ENCODE measurements around the gene PEX14. TPM values are rescaled to one million over a fixed set of nuclear protein-coding genes. Genes with fewer than 3 reads are reported as not detected.

The PEX14 gene
- polyA plus RNA-seq, 1 donor from 2014 or later, result 13.5 TPM

- Histone ChIP-seq H3K79me2 (replicated peaks; ENCODE audit: insufficient read depth, low read length) (no peaks in the 10 kb centered on the region), H4K20me1 (ENCODE audit: insufficient read depth) (no peaks in the 10 kb centered on the region), H3K4me2 (ENCODE audit: low read length) (no peak overlapping the region), H3K36me3 (ENCODE audit: insufficient read depth, low read length) (no peaks in the 10 kb centered on the region), H3K9me2 (ENCODE audit: insufficient read depth, low read length) (no peaks in the 10 kb centered on the region), H3K27ac (ENCODE audit: low read length) (no peak overlapping the region), H3K27me3 (ENCODE audit: insufficient read depth, low read depth, low read length) (no peaks in the 10 kb centered on the region), H3K9me3 (ENCODE audit: low read length) (no peaks in the 10 kb centered on the region), H3F3A (ENCODE audit: insufficient read depth, low read length, poor library complexity, severe bottlenecking) (no peaks in the 10 kb centered on the region), H3K9ac (ENCODE audit: low read length) (no peak overlapping the region), H2AFZ (ENCODE audit: low read depth, low read length) (no peak overlapping the region), H3K4me3 (ENCODE audit: low read length) (no peak overlapping the region)
- TF ChIP-seq, protein P1, sequence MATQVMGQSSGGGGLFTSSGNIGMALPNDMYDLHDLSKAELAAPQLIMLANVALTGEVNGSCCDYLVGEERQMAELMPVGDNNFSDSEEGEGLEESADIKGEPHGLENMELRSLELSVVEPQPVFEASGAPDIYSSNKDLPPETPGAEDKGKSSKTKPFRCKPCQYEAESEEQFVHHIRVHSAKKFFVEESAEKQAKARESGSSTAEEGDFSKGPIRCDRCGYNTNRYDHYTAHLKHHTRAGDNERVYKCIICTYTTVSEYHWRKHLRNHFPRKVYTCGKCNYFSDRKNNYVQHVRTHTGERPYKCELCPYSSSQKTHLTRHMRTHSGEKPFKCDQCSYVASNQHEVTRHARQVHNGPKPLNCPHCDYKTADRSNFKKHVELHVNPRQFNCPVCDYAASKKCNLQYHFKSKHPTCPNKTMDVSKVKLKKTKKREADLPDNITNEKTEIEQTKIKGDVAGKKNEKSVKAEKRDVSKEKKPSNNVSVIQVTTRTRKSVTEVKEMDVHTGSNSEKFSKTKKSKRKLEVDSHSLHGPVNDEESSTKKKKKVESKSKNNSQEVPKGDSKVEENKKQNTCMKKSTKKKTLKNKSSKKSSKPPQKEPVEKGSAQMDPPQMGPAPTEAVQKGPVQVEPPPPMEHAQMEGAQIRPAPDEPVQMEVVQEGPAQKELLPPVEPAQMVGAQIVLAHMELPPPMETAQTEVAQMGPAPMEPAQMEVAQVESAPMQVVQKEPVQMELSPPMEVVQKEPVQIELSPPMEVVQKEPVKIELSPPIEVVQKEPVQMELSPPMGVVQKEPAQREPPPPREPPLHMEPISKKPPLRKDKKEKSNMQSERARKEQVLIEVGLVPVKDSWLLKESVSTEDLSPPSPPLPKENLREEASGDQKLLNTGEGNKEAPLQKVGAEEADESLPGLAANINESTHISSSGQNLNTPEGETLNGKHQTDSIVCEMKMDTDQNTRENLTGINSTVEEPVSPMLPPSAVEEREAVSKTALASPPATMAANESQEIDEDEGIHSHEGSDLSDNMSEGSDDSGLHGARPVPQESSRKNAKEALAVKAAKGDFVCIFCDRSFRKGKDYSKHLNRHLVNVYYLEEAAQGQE (IDR thresholded peaks at IDR 0.05; ENCODE audit: borderline replicate concordance), result no peak
- TF ChIP-seq EP300 (conservative IDR thresholded peaks at IDR 0.05; ENCODE audit: poor library complexity, severe bottlenecking) (no peak), EZH2 (IDR thresholded peaks at IDR 0.05; ENCODE audit: borderline replicate concordance, insufficient read depth, low read length, poor library complexity, severe bottlenecking) (no peak), POLR2AphosphoS5 (IDR thresholded peaks at IDR 0.05) (no peak), TAF1 (IDR thresholded peaks at IDR 0.05; ENCODE audit: low read depth) (no peak)
Observed at GRCh38 chr1:10601342-10602070, 126.8 kb downstream of the PEX14 start.

GRCh38 chr1:10602936-10603335 is 128.2 kb downstream of the PEX14 start:
- H3K4me3 ChIP-seq (ENCODE audit: low read length), result no peak overlapping the region
- H3K9me3 ChIP-seq (ENCODE audit: low read length), result no peaks in the 10 kb centered on the region
- no peak overlapping the region for H3K4me2 ChIP-seq (ENCODE audit: low read length)
- TF ChIP-seq EZH2 (IDR thresholded peaks at IDR 0.05; ENCODE audit: borderline replicate concordance, insufficient read depth, low read length, poor library complexity, severe bottlenecking) (no peak), TAF1 (IDR thresholded peaks at IDR 0.05; ENCODE audit: low read depth) (no peak)
- no peaks in the 10 kb centered on the region for H3F3A ChIP-seq (ENCODE audit: insufficient read depth, low read length, poor library complexity, severe bottlenecking)
- no peaks in the 10 kb centered on the region for H3K36me3 ChIP-seq (ENCODE audit: insufficient read depth, low read length)
- no peak overlapping the region for H2AFZ ChIP-seq (ENCODE audit: low read depth, low read length)
- no peaks in the 10 kb centered on the region for H3K27me3 ChIP-seq (ENCODE audit: insufficient read depth, low read depth, low read length)
- H3K27ac ChIP-seq (ENCODE audit: low read length), result no peak overlapping the region
- H3K9me2 ChIP-seq (ENCODE audit: insufficient read depth, low read length), result no peaks in the 10 kb centered on the region
- H3K79me2 ChIP-seq (replicated peaks; ENCODE audit: insufficient read depth, low read length), result no peaks in the 10 kb centered on the region
- no peak overlapping the region for H3K9ac ChIP-seq (ENCODE audit: low read length)
- no peaks in the 10 kb centered on the region for H4K20me1 ChIP-seq (ENCODE audit: insufficient read depth)

DNA sequence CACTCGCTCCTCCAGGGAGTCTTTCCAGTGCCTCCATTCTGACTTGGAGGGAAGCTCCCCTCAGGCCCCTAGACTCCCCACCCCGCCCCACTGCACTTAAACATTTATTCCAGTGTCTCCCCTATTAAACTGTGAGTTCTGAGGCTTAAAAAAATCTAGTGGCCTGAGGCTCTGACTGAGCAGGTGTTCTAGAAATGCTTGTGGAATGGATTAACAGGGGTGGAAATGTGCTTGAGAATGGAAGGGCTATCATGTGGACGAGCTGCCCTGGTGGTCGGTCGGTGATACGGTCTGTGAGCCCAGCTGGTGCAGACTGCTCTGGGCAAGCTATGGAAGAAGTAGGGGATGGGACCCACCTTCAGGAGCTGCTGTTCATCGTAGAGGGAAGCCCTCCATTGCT is 130.2 kb downstream of the PEX14 start:
- Histone ChIP-seq H3K79me2 (replicated peaks; ENCODE audit: insufficient read depth, low read length) (no peaks in the 10 kb centered on the region), H3K27me3 (ENCODE audit: insufficient read depth, low read depth, low read length) (no peaks in the 10 kb centered on the region), H3K36me3 (ENCODE audit: insufficient read depth, low read length) (no peaks in the 10 kb centered on the region), H3K9me3 (ENCODE audit: low read length) (no peaks in the 10 kb centered on the region), H3F3A (ENCODE audit: insufficient read depth, low read length, poor library complexity, severe bottlenecking) (no peaks in the 10 kb centered on the region), H3K27ac (ENCODE audit: low read length) (no peak overlapping the region), H3K9me2 (ENCODE audit: insufficient read depth, low read length) (no peaks in the 10 kb centered on the region), H3K9ac (ENCODE audit: low read length) (no peak overlapping the region), H3K4me2 (ENCODE audit: low read length) (no peak overlapping the region), H4K20me1 (ENCODE audit: insufficient read depth) (no peaks in the 10 kb centered on the region), H2AFZ (ENCODE audit: low read depth, low read length) (no peak overlapping the region), H3K4me3 (ENCODE audit: low read length) (no peak overlapping the region)
- TF ChIP-seq POLR2AphosphoS5 (IDR thresholded peaks at IDR 0.05) (no peak), EZH2 (IDR thresholded peaks at IDR 0.05; ENCODE audit: borderline replicate concordance, insufficient read depth, low read length, poor library complexity, severe bottlenecking) (no peak), SMC3 (conservative IDR thresholded peaks at IDR 0.05; ENCODE audit: poor library complexity) (no peak), MXI1 (conservative IDR thresholded peaks at IDR 0.05; ENCODE audit: poor library complexity, severe bottlenecking) (no peak)
